ENCODE results near the gene PPP4R2. TPM values are rescaled to one million over a fixed set of nuclear protein-coding genes. Genes with fewer than 3 reads are reported as not detected.

The PPP4R2 gene
- total and polyA plus RNA-seq, 2 of the 8 experiments (the other 6 are each of a cell fraction or from before 2014, with no cell fraction given), result 11.5 to 89.9 TPM

DNA sequence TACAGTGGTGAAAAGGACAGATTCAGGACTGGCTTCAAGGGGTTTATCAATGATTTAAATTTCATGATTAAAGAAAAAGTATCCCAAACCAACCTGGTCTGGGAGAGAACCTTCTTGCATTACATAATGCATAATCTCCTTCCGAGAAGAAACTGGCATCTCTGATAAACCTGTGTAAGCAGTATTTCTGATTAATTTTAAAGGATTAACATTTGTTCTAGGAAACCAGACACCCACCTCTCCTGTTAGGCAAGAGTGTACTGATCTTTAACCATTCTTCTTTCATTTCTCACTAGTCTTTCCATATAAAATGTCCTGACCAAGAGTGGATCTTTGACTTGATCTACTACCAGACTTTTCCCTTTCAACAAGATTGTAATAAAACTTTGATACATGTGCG lies 22.8 kb upstream of the PPP4R2 start (continued):
- no peak for TF ChIP-seq GABPA (IDR thresholded peaks at IDR 0.05; ENCODE audit: borderline replicate concordance, insufficient read depth, low read length)
- TF ChIP-seq CEBPB (IDR thresholded peaks at IDR 0.05; ENCODE audit: low read depth, low read length), result no peak
- no peak for TF ChIP-seq BRCA1 (IDR thresholded peaks at IDR 0.05; ENCODE audit: low read depth, low read length)
- no peak for TF ChIP-seq MAFK (IDR thresholded peaks at IDR 0.05; ENCODE audit: low read depth, low read length)
- TF ChIP-seq TBP (IDR thresholded peaks at IDR 0.05; ENCODE audit: low read depth, low read length), result no peak
- TF ChIP-seq SIN3A (conservative IDR thresholded peaks at IDR 0.05 in 1 of 2, IDR thresholded peaks at IDR 0.05 in 1 of 2; ENCODE audit: low read depth in 1 of 2, low read length in 2 of 2), result no peak
- TF ChIP-seq USF2 (IDR thresholded peaks at IDR 0.05; ENCODE audit: low read length), result no peak
- TF ChIP-seq ZNF274 (IDR thresholded peaks at IDR 0.05; ENCODE audit: borderline replicate concordance, extremely low read depth, low read length), result no peak

All from H1 (cell line).